Hypothalamus (tissue), 51 donors: ENCODE data around the gene TAGLN3.
A peak's percentile ranks its signal among the peaks of the same experiment; 100 is the strongest.

ENCODE experiments used
- DNase-seq, 51 donors: peaks; one replicate each; lab custom pipeline; 2025; lab: John Stamatoyannopoulos, UW

The TAGLN3 gene

GRCh38 chr3:111998636-111999483 lies at the start of gene TAGLN3:
Gene TAGLN3, plus strand, starts transcription at chr3:111998922. Its CDS starts 501 bp downstream, at chr3:111999423.
- DNase-seq = peak in 36 of 51 donors; percentile 3 to 80 (median 38)

- DNase-seq = no peak
These were observed 49.0 kb upstream of the TAGLN3 start for GRCh38 chr3:111949712-111950111.

GRCh38 chr3:111951032-111951431 lies 47.7 kb upstream of the TAGLN3 start:
- no peak for DNase-seq

- no peak for DNase-seq
These were observed 46.6 kb upstream of the TAGLN3 start for GRCh38 chr3:111952086-111952485.

GRCh38 chr3:111952866-111953450 lies 45.8 kb upstream of the TAGLN3 start:
- no peak for DNase-seq

GRCh38 chr3:111954228-111954990 lies 44.3 kb upstream of the TAGLN3 start:
- DNase-seq = no peak

- no peak for DNase-seq
These were observed 42.8 kb upstream of the TAGLN3 start for GRCh38 chr3:111955876-111956275.

GRCh38 chr3:111956449-111956848 lies 42.3 kb upstream of the TAGLN3 start:
- DNase-seq = no peak

GRCh38 chr3:111956995-111957734 lies 41.6 kb upstream of the TAGLN3 start:
- peak in 3 of 51 donors; percentile 4 to 49 (median 7) for DNase-seq

- no peak for DNase-seq
These were observed 37.1 kb upstream of the TAGLN3 start for GRCh38 chr3:111961461-111962164.

GRCh38 chr3:111963424-111963823 lies 35.3 kb upstream of the TAGLN3 start:
- DNase-seq = no peak

- no peak for DNase-seq
These were observed 33.2 kb upstream of the TAGLN3 start for GRCh38 chr3:111965484-111965883.

- no peak for DNase-seq
These were observed 31.7 kb upstream of the TAGLN3 start for GRCh38 chr3:111967068-111967467.

- peak in 47 of 51 donors; percentile 1 to 89 (median 53) for DNase-seq
These were observed 31.0 kb upstream of the TAGLN3 start for GRCh38 chr3:111967651-111968274.

- DNase-seq = no peak
These were observed 30.2 kb upstream of the TAGLN3 start for GRCh38 chr3:111968319-111969054.

GRCh38 chr3:111970376-111970775 lies 28.3 kb upstream of the TAGLN3 start:
- DNase-seq = no peak

GRCh38 chr3:111971533-111972130 lies 27.1 kb upstream of the TAGLN3 start:
- DNase-seq = no peak

GRCh38 chr3:111972891-111973290 lies 25.8 kb upstream of the TAGLN3 start:
- DNase-seq = no peak
